Chondrocyte (in vitro differentiated cells): ENCODE results near the gene MELK. TPM values are rescaled to one million over a fixed set of nuclear protein-coding genes. Genes with fewer than 3 reads are reported as not detected.

Experiments
- DNase-seq: peaks from one replicate; pipeline ENCODE4 v3.0.0; 2021; ENCODE audit warnings: mixed read lengths, low spot score
- H3K27ac Mint-ChIP-seq: one replicate; pipeline ENCODE4 v1.8.0; 2021; ENCODE audit warnings: mild to moderate bottlenecking, moderate library complexity, mixed read lengths; ENCODE audit not compliant: unreplicated experiment
- H3K27me3 Mint-ChIP-seq: 2 replicates; pipeline ENCODE4 v1.8.0; 2021; ENCODE audit warnings: low read depth, mixed read lengths
- H3K36me3 Mint-ChIP-seq: 2 replicates; pipeline ENCODE4 v1.8.0; 2021; ENCODE audit warnings: low read depth, mixed read lengths
- H3K4me1 Mint-ChIP-seq: 2 replicates; pipeline ENCODE4 v1.8.0; 2021; ENCODE audit warnings: low read depth, mild to moderate bottlenecking, mixed read lengths
- H3K4me3 Mint-ChIP-seq: one replicate; pipeline ENCODE4 v1.8.0; 2021; ENCODE audit warnings: mild to moderate bottlenecking, moderate library complexity, mixed read lengths; ENCODE audit not compliant: unreplicated experiment
- H3K9me3 Mint-ChIP-seq: 2 replicates; pipeline ENCODE4 v1.8.0; 2021; ENCODE audit warnings: low read depth, mixed read lengths
- total RNA-seq: library from RNA; stranded (reverse); gene quantifications from 3 replicates; pipeline ENCODE4 v1.2.1, GENCODE V29; 2021
- TF ChIP-seq, protein P1 (sequence below): fragments of 200-600 bp; sonication (generic); IDR thresholded peaks from 2 replicates; pipeline ENCODE4 v1.5.0; 2021; ENCODE audit warnings: antibody characterized with exemption, mild to moderate bottlenecking, moderate library complexity

The MELK gene
- total RNA-seq, 1 donor from 2014 or later, result 10.4 TPM

DNA sequence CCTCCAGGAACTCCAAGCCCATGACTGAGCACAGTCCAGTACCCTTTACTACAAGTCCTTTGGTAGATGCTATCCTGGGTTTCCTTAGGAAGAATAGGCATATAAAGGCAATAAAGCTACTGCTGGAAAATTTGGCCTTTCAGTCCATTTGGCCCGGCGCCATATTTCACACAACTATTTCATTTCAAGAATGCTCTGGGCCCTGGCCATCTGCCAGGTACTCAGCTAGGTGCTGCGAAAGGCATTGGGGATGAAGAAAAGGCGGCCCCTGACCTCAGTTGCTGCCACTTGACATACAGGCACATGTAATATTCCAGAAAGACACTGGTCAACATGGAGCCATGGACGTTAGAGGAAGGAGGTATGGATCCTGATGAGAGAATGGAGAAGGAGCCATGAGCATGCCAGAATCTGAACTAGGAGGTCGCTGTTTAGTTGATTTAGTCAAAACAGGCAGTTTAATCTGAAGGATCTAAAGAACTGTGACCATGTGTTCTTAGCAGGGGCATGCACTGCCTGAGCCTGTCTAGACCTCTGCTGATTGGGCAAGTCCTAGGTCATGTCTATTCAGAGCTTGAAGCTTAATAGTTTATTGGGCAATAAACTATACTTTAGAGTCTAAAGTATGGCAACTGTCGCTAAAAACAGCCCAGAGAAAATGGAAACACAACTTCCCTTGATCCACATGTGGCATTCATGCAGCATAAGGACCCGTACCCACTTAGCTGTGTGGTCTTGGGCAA, 149.3 kb downstream of the MELK start:
- TF ChIP-seq, protein P1, sequence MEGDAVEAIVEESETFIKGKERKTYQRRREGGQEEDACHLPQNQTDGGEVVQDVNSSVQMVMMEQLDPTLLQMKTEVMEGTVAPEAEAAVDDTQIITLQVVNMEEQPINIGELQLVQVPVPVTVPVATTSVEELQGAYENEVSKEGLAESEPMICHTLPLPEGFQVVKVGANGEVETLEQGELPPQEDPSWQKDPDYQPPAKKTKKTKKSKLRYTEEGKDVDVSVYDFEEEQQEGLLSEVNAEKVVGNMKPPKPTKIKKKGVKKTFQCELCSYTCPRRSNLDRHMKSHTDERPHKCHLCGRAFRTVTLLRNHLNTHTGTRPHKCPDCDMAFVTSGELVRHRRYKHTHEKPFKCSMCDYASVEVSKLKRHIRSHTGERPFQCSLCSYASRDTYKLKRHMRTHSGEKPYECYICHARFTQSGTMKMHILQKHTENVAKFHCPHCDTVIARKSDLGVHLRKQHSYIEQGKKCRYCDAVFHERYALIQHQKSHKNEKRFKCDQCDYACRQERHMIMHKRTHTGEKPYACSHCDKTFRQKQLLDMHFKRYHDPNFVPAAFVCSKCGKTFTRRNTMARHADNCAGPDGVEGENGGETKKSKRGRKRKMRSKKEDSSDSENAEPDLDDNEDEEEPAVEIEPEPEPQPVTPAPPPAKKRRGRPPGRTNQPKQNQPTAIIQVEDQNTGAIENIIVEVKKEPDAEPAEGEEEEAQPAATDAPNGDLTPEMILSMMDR, result no peak
- peaks cover 34% of the 10 kb centered on the region for H3K27me3 Mint-ChIP-seq
- no peak overlapping the region for H3K4me3 Mint-ChIP-seq
- H3K27ac Mint-ChIP-seq, result no peak overlapping the region
- H3K9me3 Mint-ChIP-seq, result no peaks in the 10 kb centered on the region
- no peaks in the 10 kb centered on the region for H3K4me1 Mint-ChIP-seq
- H3K36me3 Mint-ChIP-seq, result no peaks in the 10 kb centered on the region
- DNase-seq, result no peak

DNA sequence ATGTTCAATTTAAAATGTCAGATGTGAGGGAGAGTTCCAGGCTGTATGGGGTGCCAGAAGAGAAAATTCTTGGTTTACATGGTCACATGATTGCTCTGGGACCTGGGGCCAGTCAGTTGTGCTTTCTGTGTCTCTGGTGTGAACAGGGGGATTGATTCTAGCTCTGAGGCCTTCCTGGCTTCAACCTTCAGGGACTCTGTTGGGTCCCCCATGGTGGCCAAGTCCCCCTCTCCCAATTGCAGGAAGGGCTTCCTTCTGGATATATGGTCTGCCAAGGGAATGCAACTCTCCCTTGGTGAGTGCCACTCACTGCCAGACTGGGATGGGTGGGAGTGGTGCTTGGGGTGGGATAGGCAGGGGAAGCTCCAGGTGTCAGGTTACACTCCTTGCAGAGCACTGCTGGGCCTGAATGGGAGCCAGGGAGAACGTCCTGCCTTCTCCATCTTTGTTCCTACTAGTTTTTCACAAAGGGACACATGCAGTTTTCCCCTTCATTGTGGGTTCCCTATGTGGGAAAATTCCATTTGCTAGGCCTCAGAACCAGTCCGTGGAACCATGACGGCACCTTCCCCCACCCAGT, 153.2 kb downstream of the MELK start:
- no peak overlapping the region for H3K27ac Mint-ChIP-seq

More for the DNA sequence above, 153.2 kb downstream of the MELK start:
- H3K36me3 Mint-ChIP-seq, result no peaks in the 10 kb centered on the region
- no peak overlapping the region for H3K4me3 Mint-ChIP-seq
- peaks cover 10% of the 10 kb centered on the region for H3K27me3 Mint-ChIP-seq
- TF ChIP-seq, protein P1, result no peak
- H3K9me3 Mint-ChIP-seq, result no peaks in the 10 kb centered on the region
- H3K4me1 Mint-ChIP-seq, result no peaks in the 10 kb centered on the region
- DNase-seq, result peak; percentile 36

Other genes starting within 250 kb of the MELK start
- 21.3 to 25.0 TPM (median 22.6 TPM) in 3 replicates for gene RNF38, start 172.6 kb upstream of the MELK start, total RNA-seq